ENCODE measurements around the gene CHD6. TPM values are rescaled to one million over a fixed set of nuclear protein-coding genes. Genes with fewer than 3 reads are reported as not detected.
A peak's percentile ranks its signal among the peaks of the same experiment; 100 is the strongest.

The CHD6 gene
- total RNA-seq, 4 donors from 2014 or later: 32.5 to 37.7 (median 35.0) TPM

GRCh38 chr20:41499064-41499463, 119.1 kb downstream of the CHD6 start:
- H3K27ac ChIP-seq (replicated peaks in 1 of 4): no peak overlapping the region
- H3K9me3 ChIP-seq: no peaks in the 10 kb centered on the region
- no peak for DNase-seq (ENCODE audit: extremely low spot score)
- intact Hi-C loops (cut with DNase I): no loop called here
- TF ChIP-seq EP300 (IDR thresholded peaks at IDR 0.05) (no peak), POLR2A (IDR thresholded peaks at IDR 0.05; ENCODE audit: low read depth) (no peak), POLR2AphosphoS5 (IDR thresholded peaks at IDR 0.05) (no peak), CTCF (IDR thresholded peaks at IDR 0.05) (no peak)
- peaks cover 9 to 42% (median 27%) of the 10 kb centered on the region in 4 donors for H3K36me3 ChIP-seq
- H3K4me3 ChIP-seq: no peak overlapping the region
- H3K4me1 ChIP-seq: peaks cover 8 to 27% (median 18%) of the 10 kb centered on the region in 4 donors
- no peaks in the 10 kb centered on the region for H3K27me3 ChIP-seq

GRCh38 chr20:41497186-41497895, 120.8 kb downstream of the CHD6 start:
- Histone ChIP-seq H3K4me1 (peaks cover 8 to 27% (median 18%) of the 10 kb centered on the region in 4 donors), H3K27me3 (no peaks in the 10 kb centered on the region), H3K9me3 (no peaks in the 10 kb centered on the region), H3K36me3 (peaks cover 9 to 59% (median 40%) of the 10 kb centered on the region in 4 donors), H3K4me3 (no peak overlapping the region), H3K27ac (replicated peaks in 1 of 4) (no peak overlapping the region)
- 97% methylated on average over 9 of the region's 9 CpGs for WGBS
- no peak for TF ChIP-seq POLR2A (IDR thresholded peaks at IDR 0.05; ENCODE audit: low read depth)
- TF ChIP-seq POLR2AphosphoS5 (IDR thresholded peaks at IDR 0.05): no peak
- TF ChIP-seq CTCF (IDR thresholded peaks at IDR 0.05): no peak
- TF ChIP-seq EP300 (IDR thresholded peaks at IDR 0.05): no peak
- intact Hi-C loops (cut with DNase I): no loop called here
- DNase-seq (ENCODE audit: extremely low spot score): no peak

- TF ChIP-seq POLR2A (IDR thresholded peaks at IDR 0.05; ENCODE audit: low read depth): no peak
- DNase-seq (ENCODE audit: extremely low spot score): no peak
- no peaks in the 10 kb centered on the region for H3K27me3 ChIP-seq
- no peak overlapping the region for H3K4me3 ChIP-seq
- WGBS: 89% methylated on average over 4 of the region's 4 CpGs
- intact Hi-C loops (cut with DNase I): no loop called here
- H3K27ac ChIP-seq (replicated peaks in 1 of 4): no peak overlapping the region
- H3K9me3 ChIP-seq: no peaks in the 10 kb centered on the region
- peaks cover 0 to 2% (median 0%) of the 10 kb centered on the region in 4 donors for H3K4me1 ChIP-seq
- H3K36me3 ChIP-seq: peaks cover 29 to 88% (median 67%) of the 10 kb centered on the region in 4 donors
Measured at GRCh38 chr20:41494451-41494850, 123.7 kb downstream of the CHD6 start.

- TF ChIP-seq POLR2AphosphoS5 (IDR thresholded peaks at IDR 0.05): no peak
- TF ChIP-seq POLR2A (IDR thresholded peaks at IDR 0.05; ENCODE audit: low read depth): no peak
- no peak for TF ChIP-seq EP300 (IDR thresholded peaks at IDR 0.05)
- TF ChIP-seq CTCF (IDR thresholded peaks at IDR 0.05): no peak
- peak overlapping the region in 3 of 4 donors; percentile 5 to 43 (median 35) for H3K27ac ChIP-seq (replicated peaks in 1 of 4)
- WGBS: 100% methylated on average over 1 of the region's 1 CpG
- intact Hi-C loops (cut with DNase I): no loop called here
- H3K4me3 ChIP-seq: no peak overlapping the region
- peaks cover 0 to 11% (median 3%) of the 10 kb centered on the region in 4 donors for H3K4me1 ChIP-seq
- H3K9me3 ChIP-seq: no peaks in the 10 kb centered on the region
- H3K27me3 ChIP-seq: no peaks in the 10 kb centered on the region
- H3K36me3 ChIP-seq: peaks cover 17 to 84% (median 59%) of the 10 kb centered on the region in 4 donors
- no peak for DNase-seq (ENCODE audit: extremely low spot score)
Measured at GRCh38 chr20:41483553-41483930, 134.6 kb downstream of the CHD6 start.

- H3K27ac ChIP-seq (replicated peaks in 1 of 4): peak overlapping the region in 3 of 4 donors; percentile 5 to 43 (median 35)
- no peak overlapping the region for H3K4me3 ChIP-seq
- TF ChIP-seq EP300 (IDR thresholded peaks at IDR 0.05): no peak
- no peak for TF ChIP-seq POLR2A (IDR thresholded peaks at IDR 0.05; ENCODE audit: low read depth)
- TF ChIP-seq CTCF (IDR thresholded peaks at IDR 0.05): no peak
- no peak for TF ChIP-seq POLR2AphosphoS5 (IDR thresholded peaks at IDR 0.05)
- peaks cover 0 to 11% (median 3%) of the 10 kb centered on the region in 4 donors for H3K4me1 ChIP-seq
- no peak for DNase-seq (ENCODE audit: extremely low spot score)
- peaks cover 10 to 79% (median 54%) of the 10 kb centered on the region in 4 donors for H3K36me3 ChIP-seq
- no peaks in the 10 kb centered on the region for H3K9me3 ChIP-seq
- H3K27me3 ChIP-seq: no peaks in the 10 kb centered on the region
- intact Hi-C loops (cut with DNase I): no loop called here
- 75% methylated on average over 6 of the region's 6 CpGs for WGBS
Measured at GRCh38 chr20:41482647-41483552, 135.3 kb downstream of the CHD6 start.

Data from esophagus muscularis mucosa (tissue), 4 donors.